ENCODE results near the gene ZBTB16.

The ZBTB16 gene

GRCh38 chr11:114141863-114142580, 82.5 kb downstream of the ZBTB16 start:
- H3K27ac ChIP-seq, result 0 out of 2 replicates have a peak overlapping the region, but pooled peaks have one; percentile 52
- no peak for TF ChIP-seq CTCF (IDR thresholded peaks at IDR 0.05)
- no peak for TF ChIP-seq ZFX (IDR thresholded peaks at IDR 0.05; ENCODE audit: borderline replicate concordance)

GRCh38 chr11:114142707-114143106, 83.2 kb downstream of the ZBTB16 start:
- TF ChIP-seq CTCF (IDR thresholded peaks at IDR 0.05) (no peak), ZFX (IDR thresholded peaks at IDR 0.05; ENCODE audit: borderline replicate concordance) (no peak)
- H3K27ac ChIP-seq, result peak overlapping the region; percentile 52; the same call in 1 of the 2 replicates

GRCh38 chr11:114145166-114145775, 85.8 kb downstream of the ZBTB16 start:
- H3K27ac ChIP-seq, result no peak overlapping the region
- TF ChIP-seq CTCF (IDR thresholded peaks at IDR 0.05), result no peak
- no peak for TF ChIP-seq ZFX (IDR thresholded peaks at IDR 0.05; ENCODE audit: borderline replicate concordance)

- H3K27ac ChIP-seq, result peak overlapping the region; percentile 44
- TF ChIP-seq ZFX (IDR thresholded peaks at IDR 0.05; ENCODE audit: borderline replicate concordance), result no peak
- no peak for TF ChIP-seq CTCF (IDR thresholded peaks at IDR 0.05)
Measured at GRCh38 chr11:114147375-114148012, 88.0 kb downstream of the ZBTB16 start.

- no peak for TF ChIP-seq CTCF (IDR thresholded peaks at IDR 0.05)
- no peak for TF ChIP-seq ZFX (IDR thresholded peaks at IDR 0.05; ENCODE audit: borderline replicate concordance)
- peak overlapping the region; percentile 44 for H3K27ac ChIP-seq
Measured at GRCh38 chr11:114148013-114148382, 88.5 kb downstream of the ZBTB16 start.

- TF ChIP-seq ZFX (IDR thresholded peaks at IDR 0.05; ENCODE audit: borderline replicate concordance), result no peak
- TF ChIP-seq CTCF (IDR thresholded peaks at IDR 0.05), result no peak
- peak overlapping the region; percentile 98 for H3K27ac ChIP-seq
Measured at GRCh38 chr11:114149689-114150407, 90.3 kb downstream of the ZBTB16 start.
